Activated CD4-positive, alpha-beta T cell treated with anti-CD3 and anti-CD28 coated beads, Interleukin-2, amount 50 U/mL, for 48 hours (primary cell): ENCODE results near the gene ECHS1.
"Not testable (repeated sequence)": the region's sequence is repeated elsewhere in the genome, so short reads cannot be mapped to it uniquely, and the experiment has no call there.

Source experiments
- DNase-seq, 2 experiments: peaks; one replicate each; pipeline ENCODE4 v3.0.0-alpha.2; 2020

Gene ECHS1

DNA sequence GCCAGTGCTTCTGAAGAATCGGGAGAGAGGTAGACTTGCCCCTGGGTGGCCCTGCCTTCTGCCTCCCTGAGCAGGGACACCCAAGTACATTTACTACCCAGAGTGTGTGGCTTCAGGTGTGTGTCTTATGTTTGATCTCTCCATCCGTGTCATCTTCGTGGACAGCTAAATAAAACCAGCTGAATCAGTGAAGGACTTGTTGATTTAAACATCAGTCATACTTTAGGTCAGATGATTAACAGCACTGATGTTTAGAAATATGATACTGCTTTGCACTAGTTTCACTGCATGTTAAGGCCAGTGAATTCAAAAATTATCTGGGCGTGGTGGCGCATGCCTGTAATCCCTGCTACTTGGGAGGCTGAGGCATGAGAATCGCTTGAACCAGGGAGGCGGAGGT is 24.8 kb upstream of the ECHS1 start:
- DNase-seq, result no peak

DNA sequence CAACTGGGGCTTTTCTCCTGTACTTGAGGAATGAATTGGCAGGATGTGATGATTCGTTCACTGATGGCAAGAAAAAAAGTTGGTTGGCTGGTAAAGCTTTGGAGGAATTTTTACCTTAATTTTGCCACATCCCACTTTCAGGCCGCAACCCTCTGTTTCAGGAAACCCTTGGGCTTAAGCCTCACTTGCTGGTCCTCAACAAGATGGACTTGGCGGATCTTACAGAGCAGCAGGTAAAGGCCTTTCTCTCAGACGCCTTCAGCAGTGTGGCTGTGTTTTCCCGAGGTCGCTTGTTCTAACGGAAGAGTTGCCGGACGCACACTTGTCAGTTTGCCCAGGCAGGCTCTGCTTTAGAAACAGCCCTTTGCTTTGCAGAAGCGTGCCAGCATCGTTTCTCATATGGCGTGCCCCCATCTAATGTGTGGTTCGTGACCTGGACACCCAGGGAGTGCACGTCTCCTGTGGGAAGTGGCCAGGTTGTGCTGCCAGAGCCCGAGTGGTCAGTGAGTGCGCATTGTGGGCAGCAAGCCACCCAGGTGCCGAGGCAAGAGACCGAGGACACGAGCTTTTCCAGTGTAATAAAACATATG is 23.0 kb upstream of the ECHS1 start:
- no peak for DNase-seq

DNA sequence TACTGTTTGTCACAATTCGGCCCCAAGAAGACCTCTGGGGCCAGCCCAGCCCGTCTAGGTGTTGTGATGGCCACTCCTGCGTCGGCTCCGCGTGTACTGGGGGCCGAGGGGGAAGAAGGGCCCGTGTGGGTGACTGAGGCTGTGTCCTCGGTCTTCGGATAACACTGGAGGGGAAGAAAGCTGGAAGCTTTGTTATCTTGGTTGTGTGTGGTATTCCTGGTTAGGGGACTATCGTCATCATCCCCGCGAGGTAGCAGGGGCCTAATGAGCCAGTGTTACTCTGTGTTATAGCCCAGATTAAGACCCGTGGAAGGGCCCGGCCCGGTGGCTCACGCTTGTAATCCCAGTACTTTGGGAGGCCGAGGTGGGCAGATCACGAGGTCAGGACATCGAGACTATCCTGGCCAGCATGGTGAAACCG is 21.7 kb upstream of the ECHS1 start:
- peak in 1 of 2 experiments; percentile 11 for DNase-seq

DNA sequence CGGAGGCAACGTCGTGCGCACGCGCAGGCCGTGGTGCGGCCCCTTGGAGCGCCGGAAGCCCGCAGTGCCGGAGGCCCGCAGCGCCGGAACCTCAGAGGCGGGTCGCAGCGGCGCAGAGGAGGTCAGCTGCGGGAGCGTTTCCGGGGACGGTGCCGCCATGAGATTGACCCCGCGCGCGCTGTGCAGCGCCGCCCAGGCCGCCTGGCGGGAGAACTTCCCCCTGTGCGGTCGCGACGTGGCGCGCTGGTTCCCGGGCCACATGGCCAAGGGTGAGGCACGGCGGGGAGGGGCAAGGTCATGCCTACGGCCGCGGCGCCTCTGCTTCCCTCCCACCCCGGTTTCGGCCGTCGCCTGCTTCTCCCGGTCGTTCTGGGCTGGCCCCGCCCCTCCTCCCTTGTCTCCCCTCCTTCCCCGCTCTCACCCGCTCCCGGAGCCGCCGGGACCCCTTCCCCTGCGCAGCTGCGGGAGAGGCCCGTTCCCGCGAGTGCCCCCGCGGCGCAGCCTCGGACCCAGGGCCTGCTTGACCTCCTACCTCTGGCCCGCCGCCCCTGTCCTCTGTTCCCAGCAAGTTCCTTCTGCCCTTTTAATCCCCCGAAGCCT is 21.0 kb upstream of the ECHS1 start, which contains the start of gene MTG1:
Gene MTG1, plus strand, starts transcription at position 94 of the 600 bp plus-strand sequence. Its CDS starts 64 bp downstream, at position 158.
- DNase-seq, result peak; percentile 95 to 96

DNA sequence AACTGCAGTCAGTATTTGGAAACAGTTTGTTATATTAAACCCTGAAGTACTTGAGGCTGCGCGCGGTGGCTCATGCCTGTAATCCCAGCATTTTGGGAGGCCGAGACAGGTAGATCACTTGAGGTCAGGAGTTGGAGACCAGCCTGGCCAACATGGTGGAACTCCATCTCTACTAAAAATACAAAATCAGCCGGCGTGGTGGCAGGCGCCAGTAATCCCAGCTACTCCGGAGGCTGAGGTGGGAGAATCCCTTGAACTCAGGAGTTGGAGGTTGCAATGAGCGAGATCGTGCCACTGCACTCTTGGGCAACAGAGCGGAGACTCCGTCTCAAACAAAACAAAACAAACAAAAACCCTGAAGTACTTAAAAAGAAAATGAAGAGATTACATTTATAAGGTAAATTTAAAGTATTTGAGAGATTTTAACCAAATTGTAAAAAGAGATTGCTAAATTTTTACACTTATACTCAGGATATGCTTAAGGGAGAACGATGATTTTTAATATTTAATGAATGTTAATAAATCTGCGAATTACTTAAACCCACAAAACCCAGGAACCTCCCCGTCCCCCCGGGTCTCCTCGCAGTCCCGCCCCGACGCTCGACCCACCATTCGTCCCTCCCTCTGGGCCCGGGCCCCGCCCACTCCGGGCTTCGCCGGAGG is 20.4 kb upstream of the ECHS1 start:
- DNase-seq, result no peak

DNA sequence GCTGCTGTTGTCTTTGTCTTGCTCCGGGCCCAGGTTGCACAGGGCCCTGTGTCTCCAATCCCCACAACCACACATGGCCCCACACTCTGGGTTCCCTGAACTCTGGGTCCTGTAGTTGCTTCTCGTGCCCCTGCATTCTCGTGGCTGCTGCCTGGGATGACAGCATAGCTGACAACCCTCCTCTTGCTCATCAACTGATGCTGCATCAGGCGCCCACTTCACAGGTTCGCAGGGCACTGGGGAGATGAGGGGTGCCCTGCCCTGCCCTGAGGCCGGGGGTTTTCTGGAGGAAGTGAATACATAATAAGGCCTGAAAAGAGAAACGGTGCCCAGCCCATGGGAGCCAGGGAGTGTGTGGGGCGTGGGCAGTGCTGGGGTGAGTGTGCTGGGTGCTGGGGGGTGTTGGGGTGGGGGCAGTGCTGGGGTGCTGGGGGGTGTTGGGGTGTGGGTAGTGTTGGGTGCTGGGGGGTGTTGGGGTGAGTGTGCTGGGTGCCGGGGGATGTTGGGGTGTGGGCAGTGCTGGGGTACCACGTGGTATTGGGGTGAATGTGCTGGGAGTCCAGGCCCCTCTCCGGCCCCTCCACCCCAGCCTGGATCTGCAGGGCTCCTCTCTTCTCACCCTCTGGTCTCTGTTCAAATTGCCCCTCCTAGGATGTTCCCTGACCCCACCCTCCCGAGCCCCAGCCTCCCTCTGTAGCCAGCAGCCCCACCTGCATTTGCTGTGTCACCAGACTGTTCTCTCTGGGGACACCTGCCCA is 18.8 kb upstream of the ECHS1 start:
- peak; percentile 38 to 54 for DNase-seq

DNA sequence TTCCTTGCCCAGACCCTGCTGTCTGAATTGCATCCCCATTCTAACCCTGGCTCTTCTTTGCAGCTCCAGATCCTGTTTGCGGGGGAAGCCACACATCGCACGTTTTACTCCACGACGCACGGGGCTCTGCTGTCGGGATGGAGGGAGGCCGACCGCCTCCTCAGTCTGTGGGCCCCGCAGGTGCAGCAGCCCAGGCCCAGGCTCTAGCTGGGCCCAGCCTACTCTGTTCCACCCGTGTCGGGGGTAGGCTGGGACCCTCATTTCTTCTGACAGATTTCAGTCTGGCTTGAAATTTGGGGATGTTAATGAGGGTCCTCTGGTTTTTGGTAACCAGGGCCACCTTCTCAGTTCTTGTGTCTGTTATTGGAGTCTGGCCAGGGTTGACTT is 18.1 kb upstream of the ECHS1 start:
- no peak for DNase-seq

DNA sequence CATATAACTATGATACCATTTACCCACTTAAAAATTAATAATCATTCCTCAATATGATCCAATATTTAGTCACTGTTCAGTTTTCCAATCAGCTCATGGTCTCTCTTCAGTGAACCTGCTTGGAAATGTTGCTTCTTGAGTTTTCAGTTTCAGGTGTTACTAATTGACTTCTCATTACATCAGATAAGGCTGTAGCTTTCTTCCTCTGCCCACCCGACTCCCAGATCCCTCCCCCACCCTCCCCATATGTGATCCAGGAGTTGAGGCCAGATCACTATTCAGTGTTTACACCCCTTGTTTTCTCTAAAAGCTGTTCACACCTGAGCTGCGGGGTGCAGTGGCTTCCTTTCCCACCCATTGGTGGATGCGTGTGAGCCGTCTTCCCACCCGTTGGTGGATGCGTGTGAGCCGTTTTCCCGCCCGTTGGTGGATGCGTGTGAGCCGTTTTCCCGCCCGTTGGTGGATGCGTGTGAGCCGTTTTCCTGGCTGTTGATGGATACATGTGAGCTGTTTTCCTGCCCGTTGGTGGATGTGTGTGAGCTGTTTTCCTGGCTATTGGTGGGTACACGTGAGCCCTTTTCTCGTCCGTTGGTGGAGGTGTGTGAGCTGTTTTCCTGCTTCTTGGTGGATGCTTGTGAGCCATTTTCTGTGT is 17.6 kb upstream of the ECHS1 start:
- DNase-seq, result no peak

DNA sequence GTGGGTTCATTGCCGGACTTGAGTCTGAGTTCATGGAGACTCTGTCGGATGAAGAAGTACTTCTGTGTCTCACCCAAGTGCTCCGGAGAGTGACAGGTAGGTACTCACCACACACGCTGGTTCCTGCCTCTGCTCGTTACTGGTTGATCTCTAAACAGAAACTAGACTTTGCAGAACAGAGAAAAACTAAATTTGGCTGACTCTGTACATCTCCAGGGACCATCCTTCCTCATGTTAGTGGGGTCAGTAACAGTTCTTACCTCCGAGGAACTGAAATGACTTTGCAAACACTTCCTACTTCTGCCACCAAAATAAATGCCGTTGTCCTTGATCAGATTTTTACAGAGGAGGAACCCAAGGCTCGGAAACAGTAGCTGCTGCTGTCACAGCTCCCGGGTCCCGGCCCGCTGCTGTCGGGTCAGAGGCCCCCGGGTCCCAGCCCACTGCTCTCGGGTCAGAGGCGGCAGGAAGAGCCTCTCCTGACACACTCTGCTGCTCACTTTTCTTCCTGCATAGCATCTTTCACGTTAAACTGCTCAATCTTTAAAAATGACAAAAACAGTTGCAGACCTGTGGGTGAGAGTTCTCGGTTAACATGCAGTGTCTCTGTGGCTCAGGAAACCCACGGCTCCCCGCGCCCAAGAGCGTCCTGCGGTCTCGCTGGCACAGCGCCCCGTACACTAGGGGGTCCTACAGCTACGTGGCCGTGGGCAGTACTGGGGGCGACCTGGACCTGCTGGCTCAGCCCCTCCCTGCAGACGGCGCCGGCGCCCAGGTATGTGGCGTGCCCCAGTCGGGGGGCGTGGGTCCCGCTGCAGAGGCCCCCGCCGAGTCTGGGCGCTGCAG is 16.0 kb upstream of the ECHS1 start:
- DNase-seq, result peak; percentile 48 to 61

DNA sequence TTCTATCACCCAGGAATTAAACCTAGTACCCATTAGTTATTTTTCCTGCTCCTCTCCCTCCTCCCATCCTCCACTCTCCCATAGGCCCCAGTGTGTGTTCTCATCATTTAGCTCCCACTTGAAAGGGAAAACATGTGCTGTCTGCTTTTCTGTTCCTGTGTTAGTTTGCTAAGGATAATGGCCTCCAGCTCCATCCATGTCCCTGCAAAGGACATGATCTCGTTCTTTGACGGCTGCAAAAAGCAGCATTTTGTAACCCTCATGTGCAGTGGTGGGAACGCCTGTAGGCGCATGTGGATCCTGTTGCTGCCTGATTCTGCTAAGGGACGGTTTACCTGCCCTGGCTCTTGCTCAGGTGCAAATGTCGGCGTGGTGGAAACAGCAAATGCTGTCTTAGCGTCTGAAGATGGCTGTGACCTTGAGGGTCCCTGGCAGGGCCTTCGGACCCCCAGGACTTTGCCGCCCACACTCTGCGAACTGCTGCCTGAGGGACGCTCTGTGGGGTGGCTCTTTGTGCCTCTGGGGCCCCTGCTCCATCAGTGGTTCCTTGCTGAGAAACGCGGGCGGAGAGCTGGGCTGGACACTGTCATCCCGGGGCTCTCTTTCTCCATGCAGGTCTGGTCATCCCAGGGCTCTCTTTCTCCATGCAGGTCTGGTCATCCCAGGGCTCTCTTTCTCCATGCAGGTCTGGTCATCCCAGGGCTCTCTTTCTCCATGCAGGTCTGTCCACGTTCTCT is 15.2 kb upstream of the ECHS1 start:
- no peak for DNase-seq

DNA sequence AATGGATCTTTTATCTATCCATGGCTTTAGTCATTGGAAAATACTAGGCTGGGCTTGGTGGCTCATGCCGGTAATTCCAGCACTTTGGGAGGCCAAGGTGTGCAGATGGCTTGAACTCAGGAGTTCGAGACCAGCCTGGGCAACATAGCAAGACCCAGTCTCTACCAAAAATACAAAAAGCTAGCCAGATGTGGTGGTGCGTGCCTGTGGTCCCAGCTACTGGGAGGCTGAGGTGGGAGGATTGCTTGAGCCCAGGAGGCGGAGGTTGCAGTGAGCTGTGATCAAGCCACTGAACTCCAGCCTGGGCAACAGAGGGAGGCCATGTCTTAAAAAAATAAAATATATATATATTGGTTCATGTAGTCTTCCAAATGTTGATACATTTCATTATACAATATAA is 13.8 kb upstream of the ECHS1 start:
- not testable (repeated sequence) for DNase-seq

DNA sequence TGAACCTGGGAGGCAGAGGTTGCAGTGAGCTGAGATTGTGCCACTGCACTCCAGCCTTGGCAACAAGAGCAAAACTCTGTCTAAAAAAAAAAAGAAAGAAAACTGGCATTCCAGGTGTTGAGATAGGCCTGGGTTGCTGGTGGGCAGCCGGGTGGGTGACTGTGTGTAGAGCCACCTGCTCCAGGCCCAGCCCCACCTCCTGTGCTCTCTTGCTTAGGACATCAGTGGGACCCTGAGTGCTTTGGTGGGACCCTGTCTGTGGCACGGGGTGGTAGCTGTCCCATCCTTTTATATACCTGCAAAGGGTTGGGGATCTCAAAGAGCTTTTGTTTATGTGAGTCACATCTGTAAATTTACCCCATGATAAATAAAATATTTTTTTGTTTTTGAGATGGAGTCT is 12.1 kb upstream of the ECHS1 start:
- DNase-seq, result no peak

DNA sequence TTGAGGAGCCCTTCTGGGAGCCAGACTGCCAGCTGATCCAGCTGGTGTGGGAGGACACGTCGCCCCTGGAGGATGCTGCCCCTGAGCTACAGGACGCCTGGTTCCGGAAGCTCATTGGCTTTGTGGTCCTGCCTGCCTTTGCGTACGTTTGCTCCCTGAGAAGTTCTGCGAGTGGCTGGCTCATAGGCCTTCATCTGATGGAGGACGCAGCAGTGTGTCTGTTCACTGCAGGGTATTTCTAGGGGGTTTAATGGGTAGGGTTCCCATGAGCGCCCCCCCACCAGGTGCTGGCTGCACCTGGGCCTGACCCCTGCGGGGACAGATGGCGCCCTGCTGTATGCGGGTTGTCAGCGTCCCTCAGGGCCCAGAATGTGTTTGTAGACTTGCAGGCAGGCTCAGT is 10.9 kb upstream of the ECHS1 start:
- DNase-seq, result no peak

DNA sequence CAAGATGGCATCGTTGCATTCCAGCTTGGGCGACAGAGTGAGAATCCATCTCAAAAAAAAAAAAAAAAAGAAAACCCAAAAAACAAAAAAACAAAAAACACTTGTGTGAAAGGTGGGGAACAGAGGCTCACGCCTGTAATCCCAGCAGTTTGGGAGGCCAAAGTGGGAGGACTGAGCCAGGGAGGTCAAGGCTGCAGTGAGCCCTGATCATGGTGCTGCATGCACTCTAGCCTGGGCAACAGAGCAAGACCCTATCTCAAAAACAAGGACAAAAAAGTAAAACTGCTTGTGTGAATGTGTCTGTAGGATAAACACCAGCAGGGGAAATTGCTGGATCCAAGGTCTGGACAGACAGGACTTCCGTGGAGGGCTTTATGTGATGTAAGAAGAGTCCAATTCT is 10.4 kb upstream of the ECHS1 start:
- DNase-seq, result no peak

DNA sequence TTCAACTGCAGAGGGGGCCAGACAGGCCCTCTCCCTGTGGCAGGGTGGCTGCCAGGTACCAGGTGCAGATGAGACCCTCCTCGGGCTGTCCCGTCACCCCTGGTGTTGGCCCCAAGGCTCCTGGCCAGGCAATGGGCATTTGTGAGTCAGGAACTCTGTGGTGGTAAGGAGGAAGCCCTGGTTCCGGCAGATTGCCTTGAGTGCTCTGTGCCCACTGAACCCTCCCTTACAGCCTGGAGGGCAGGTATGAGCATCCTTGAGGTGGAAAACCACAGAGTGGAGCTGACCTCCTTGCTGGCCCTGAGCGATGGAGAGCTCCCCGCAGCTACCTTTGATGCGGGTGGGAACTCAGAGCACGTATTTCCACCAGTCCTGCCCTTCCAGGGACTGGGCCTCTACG is 7.9 kb upstream of the ECHS1 start:
- no peak for DNase-seq

DNA sequence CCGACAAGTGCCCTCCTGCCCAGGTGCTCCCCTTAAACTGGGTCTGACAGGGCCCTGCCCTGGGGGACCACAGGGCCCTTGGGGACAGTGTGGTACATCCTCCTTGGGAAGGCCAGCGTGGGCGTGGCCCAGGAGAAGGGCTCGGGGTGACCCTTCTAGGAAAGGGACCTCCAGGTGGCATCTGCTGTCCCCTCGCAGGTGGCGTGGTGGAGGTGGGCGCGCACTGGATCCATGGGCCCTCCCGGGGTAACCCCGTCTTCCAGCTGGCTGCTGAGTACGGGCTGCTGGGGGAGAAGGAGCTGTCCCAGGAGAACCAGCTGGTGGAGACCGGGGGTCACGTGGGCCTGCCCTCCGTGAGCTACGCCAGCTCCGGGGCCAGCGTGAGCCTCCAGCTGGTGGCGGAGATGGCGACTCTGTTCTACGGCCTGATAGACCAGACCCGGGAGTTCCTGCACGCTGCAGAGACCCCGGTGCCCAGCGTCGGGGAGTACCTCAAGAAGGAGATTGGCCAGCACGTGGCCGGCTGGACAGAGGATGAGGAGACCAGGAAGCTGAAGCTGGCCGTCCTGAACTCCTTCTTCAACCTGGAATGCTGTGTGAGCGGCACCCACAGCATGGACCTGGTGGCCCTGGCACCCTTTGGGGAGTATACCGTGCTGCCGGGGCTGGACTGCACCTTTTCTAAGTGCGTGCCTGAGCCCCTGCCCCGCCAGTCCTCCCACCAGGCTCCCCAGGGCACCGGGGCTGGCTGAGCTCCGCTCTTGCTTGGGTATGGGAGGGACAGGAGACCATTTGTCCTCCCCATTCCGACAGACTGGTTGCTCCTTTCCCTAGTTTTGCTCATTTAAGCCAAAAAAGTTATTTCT is 6.9 kb upstream of the ECHS1 start:
- no peak for DNase-seq

DNA sequence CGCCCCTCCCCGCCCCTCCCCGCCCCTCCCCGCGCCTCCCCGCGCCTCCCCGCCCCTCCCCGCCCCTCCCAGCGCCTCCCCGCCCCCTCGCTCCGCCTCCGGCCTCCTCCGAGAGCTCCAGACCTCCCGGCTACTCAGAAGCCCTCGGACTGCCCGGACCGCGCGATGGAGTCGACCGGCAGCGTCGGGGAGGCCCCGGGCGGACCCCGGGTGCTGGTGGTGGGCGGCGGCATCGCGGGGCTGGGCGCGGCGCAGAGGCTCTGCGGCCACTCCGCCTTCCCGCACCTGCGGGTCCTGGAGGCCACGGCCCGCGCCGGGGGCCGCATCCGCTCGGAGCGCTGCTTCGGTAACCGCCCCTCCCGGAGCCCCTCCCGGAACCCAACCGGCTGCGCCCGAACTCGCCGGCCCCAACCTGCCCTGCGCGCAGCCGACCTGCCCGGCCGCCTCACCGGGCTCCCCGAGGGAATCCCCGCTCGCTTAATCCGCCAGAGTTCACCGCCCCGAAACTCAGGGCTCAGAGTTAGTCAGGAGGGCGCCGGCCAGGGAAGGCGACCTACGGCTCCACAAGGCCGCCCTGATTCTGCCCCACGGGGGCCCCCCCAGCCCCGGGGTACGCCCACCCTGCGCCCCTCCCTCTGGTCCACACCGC is 6.1 kb upstream of the ECHS1 start, which contains the start of gene PAOX:
Gene PAOX, plus strand, starts transcription at position 111 of the 649 bp plus-strand sequence. Its CDS starts 55 bp downstream, at position 166.
- peak; percentile 67 to 72 for DNase-seq

DNA sequence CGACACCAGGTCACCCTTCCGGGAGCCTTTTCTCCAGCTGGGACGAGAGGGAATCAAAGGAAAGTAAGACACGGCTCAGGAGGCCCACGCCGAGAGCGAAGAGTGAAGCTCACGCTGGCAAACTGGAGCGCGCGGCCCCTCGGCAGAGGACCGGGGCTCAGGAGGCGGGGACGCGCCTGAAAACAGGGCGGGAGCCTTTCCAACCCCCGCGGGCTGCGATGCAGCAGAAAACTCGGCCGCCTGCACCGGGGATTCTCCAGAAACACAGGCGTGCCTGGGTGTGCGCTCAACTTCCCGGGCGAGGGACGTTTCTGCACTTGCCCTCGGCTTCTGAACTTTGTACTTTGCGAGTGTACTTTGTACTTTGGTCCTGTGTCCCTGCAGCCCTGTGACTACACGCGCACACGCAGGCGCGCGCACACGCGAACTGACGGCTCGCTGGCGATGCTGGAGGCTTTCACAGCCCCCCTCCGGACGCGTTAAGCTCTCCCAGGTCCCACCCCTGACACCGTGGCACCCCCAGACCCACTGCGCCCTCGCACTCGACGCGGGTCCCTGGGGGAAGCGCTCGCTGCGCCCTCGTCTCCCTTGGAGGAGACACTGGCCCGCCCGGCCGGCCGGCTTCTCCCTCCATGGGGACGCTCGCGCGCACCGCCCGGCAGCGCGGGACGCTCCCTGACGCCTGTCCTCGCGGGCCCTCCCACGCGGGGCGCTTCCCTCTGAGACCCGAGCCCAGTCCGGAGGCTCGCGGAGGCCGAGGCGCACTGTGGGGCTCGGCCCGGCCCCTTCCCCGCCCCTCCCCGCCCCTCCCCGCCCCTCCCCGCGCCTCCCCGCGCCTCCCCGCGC is 5.3 kb upstream of the ECHS1 start:
- peak; percentile 60 to 68 for DNase-seq

DNA sequence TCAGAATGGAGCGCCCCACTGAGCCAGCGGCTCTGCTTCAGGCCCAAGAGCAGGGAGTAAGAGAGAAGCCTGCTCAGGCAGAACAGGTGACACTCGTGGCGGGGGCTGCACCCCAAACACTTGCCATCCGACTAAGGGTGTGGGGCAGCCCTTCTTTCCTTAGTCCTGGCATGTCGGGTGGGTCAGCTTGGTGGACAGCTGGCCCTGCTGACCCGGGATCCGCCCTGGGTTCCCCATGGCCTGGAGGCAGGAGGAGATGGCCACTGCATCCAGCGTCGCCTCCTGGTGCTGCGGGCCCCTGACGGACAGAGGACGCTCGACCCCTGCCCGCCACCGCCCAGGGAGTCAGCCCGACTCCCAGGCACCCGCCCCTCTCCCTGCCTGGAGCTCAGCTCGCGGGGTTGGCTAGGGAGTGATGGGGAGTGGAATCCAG is 4.7 kb upstream of the ECHS1 start:
- no peak for DNase-seq
